ENCODE data around the gene FOXP2. TPM values are rescaled to one million over a fixed set of nuclear protein-coding genes. Genes with fewer than 3 reads are reported as not detected.

Gene FOXP2
- total and polyA plus RNA-seq, 10 of the 15 experiments (the other 5 are each of a cell fraction or from before 2014, with no cell fraction given): 0.99 to 2.5 (median 1.8) TPM

- TF ChIP-seq PKNOX1 (IDR thresholded peaks at IDR 0.05) (peak; percentile 84), ELK1 (IDR thresholded peaks at IDR 0.05; ENCODE audit: low read depth, low read length) (no peak), CTCF (IDR thresholded peaks at IDR 0.05 in 2 of 3, conservative IDR thresholded peaks at IDR 0.05 in 1 of 3; ENCODE audit: control insufficient read depth in 2 of 3, extremely low read depth in 1 of 3, insufficient read depth in 1 of 3, low read depth in 3 of 3, low read length in 3 of 3) (no peak)
These were observed 215.8 kb downstream of the FOXP2 start (continued) for GRCh38 chr7:114630201-114630990.

GRCh38 chr7:114631249-114631822, 216.7 kb downstream of the FOXP2 start:
- Histone ChIP-seq H3K4me1 (ENCODE audit: control insufficient read depth, insufficient read depth, low read length) (no peaks in the 10 kb centered on the region), H3K4me2 (ENCODE audit: control insufficient read depth, insufficient read depth) (no peak overlapping the region), H3K36me3 (ENCODE audit: control insufficient read depth in 2 of 2, insufficient read depth in 2 of 2, low read length in 1 of 2) (no peaks in the 10 kb centered on the region), H3K79me2 (ENCODE audit: control insufficient read depth, insufficient read depth, low read length) (no peaks in the 10 kb centered on the region), H2AFZ (ENCODE audit: control insufficient read depth, low read depth, low read length) (no peak overlapping the region), H3K27ac (ENCODE audit: control insufficient read depth, insufficient read depth) (no peak overlapping the region), H3K9me3 (replicated peaks; ENCODE audit: control insufficient read depth, insufficient read depth, low read length) (no peaks in the 10 kb centered on the region), H3K27me3 (replicated peaks in 1 of 2; ENCODE audit: control insufficient read depth in 2 of 2, insufficient read depth in 2 of 2, low read length in 1 of 2) (no peaks in the 10 kb centered on the region), H3K9ac (ENCODE audit: control insufficient read depth, insufficient read depth, low read length) (no peak overlapping the region), H4K20me1 (ENCODE audit: control insufficient read depth, insufficient read depth) (no peaks in the 10 kb centered on the region), H3K4me3 (no peak overlapping the region)
- ChIA-PET CTCF (interaction anchor here (0.7 to 1.4 kb wide), 4 partner anchors 11 to 1452 kb away, joined by 3 to 5 read pairs (median 3); no protein-coding TSS in a partner anchor), RAD21 (ENCODE audit: unreplicated experiment) (interaction anchor here (0.9 to 2.7 kb wide), 3 partner anchors 9 to 31 kb away, joined by 4 to 13 read pairs (median 4); no protein-coding TSS in a partner anchor), SMC1A (ENCODE audit: uncharacterized antibody, unreplicated experiment) (interaction anchor here (0.6 to 3.8 kb wide), 10 partner anchors 10 to 303 kb away, joined by 3 to 20 read pairs (median 4); no protein-coding TSS in a partner anchor), POLR2A (interaction anchor here (1.8 kb wide), 1 partner anchor 10 kb away, joined by 11 read pairs; no protein-coding TSS in a partner anchor)
- WGBS (ENCODE audit: insufficient coverage, insufficient replicate concordance, low lambda C conversion rate, missing lambda C conversion rate): 43% methylated on average over 3 of the region's 3 CpGs
- 0 out of 4 replicates have a peak, but pooled peaks of 1 of the 2 experiments have one; percentile 5 for TF ChIP-seq EP300 (IDR thresholded peaks at IDR 0.05; ENCODE audit: borderline replicate concordance in 1 of 2, control insufficient read depth in 1 of 2, low read depth in 2 of 2, low read length in 2 of 2)
- no peak for TF ChIP-seq KDM1A (IDR thresholded peaks at IDR 0.05; ENCODE audit: borderline replicate concordance)
- no peak for FAIRE-seq
- BruUV-seq (replicated peaks): no TSS peak
- intact Hi-C loops (cut with micrococcal nuclease; ENCODE audit: unreplicated experiment) (loop anchor here (5.0 kb wide), 2 partner anchors 74 to 291 kb away; partner anchors contain the start of gene MDFIC), in situ Hi-C loops (cut with MboI) (no loop called here)
- DNase-seq (ENCODE audit: low read depth, low spot score): no peak
- peak; percentile 66 for ATAC-seq

All from GM12878 (cell line).